SK-N-SH (cell line): ENCODE results near the gene MRPL32.

ENCODE experiments used
- EZH2phosphoT487 ChIP-seq: fragments of 200-600 bp; sonication (generic); IDR thresholded peaks from 2 replicates; pipeline ENCODE4 v1.6.1; 2017; ENCODE audit warnings: low read depth, mixed run types, mild to moderate bottlenecking, antibody characterized with exemption, moderate library complexity, borderline replicate concordance
- GABPA ChIP-seq: IDR thresholded peaks from 2 replicates; pipeline ENCODE4 v1.4.0; 2012; ENCODE audit warnings: low read depth, mild to moderate bottlenecking
- NRF1 ChIP-seq: IDR thresholded peaks from 2 replicates; pipeline ENCODE4 v1.6.1; 2012; ENCODE audit warnings: low read depth, mild to moderate bottlenecking, low read length
- POLR2AphosphoS5 ChIP-seq: IDR thresholded peaks from 2 replicates; pipeline ENCODE4 v1.6.1; 2012; ENCODE audit warnings: low read depth, low read length
- RXRA ChIP-seq: IDR thresholded peaks from 2 replicates; pipeline ENCODE4 v1.4.0; 2012; ENCODE audit warnings: low read depth, mild to moderate bottlenecking, borderline replicate concordance
- TF ChIP-seq, protein P1 (sequence below): fragments of 200-600 bp; sonication (generic); IDR thresholded peaks from 2 replicates; pipeline ENCODE4 v1.6.1; 2017; ENCODE audit warnings: antibody characterized with exemption, mild to moderate bottlenecking, moderate library complexity
- TF ChIP-seq, protein P2 (sequence below): IDR thresholded peaks from 2 replicates; pipeline ENCODE4 v1.4.0; 2012; ENCODE audit warnings: low read depth

DNA sequence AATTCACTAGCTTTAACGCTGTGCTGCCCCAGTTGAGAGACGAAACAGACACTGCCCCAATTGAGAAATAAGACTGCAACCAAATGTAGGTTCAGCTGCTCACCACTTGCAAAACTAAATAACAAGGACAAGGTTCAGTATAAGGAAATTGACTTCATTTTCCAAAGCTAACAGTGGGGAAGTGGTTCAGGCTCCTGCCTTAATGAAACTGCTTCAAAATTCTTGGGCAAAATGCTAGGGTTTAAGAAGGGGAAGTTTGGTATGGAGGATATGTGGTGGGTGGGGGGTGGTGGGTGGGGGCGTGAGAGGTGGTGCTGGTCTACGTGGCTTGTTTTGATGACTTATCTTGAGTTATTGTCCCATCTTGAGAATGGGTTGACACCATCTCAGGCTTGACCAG lies 21.8 kb downstream of the MRPL32 start:
- TF ChIP-seq, protein P1, sequence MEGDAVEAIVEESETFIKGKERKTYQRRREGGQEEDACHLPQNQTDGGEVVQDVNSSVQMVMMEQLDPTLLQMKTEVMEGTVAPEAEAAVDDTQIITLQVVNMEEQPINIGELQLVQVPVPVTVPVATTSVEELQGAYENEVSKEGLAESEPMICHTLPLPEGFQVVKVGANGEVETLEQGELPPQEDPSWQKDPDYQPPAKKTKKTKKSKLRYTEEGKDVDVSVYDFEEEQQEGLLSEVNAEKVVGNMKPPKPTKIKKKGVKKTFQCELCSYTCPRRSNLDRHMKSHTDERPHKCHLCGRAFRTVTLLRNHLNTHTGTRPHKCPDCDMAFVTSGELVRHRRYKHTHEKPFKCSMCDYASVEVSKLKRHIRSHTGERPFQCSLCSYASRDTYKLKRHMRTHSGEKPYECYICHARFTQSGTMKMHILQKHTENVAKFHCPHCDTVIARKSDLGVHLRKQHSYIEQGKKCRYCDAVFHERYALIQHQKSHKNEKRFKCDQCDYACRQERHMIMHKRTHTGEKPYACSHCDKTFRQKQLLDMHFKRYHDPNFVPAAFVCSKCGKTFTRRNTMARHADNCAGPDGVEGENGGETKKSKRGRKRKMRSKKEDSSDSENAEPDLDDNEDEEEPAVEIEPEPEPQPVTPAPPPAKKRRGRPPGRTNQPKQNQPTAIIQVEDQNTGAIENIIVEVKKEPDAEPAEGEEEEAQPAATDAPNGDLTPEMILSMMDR, result no peak
- TF ChIP-seq, protein P2, sequence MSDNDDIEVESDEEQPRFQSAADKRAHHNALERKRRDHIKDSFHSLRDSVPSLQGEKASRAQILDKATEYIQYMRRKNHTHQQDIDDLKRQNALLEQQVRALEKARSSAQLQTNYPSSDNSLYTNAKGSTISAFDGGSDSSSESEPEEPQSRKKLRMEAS, result no peak
- TF ChIP-seq POLR2AphosphoS5, result no peak
- TF ChIP-seq RXRA, result no peak
- no peak for TF ChIP-seq EZH2phosphoT487
- no peak for TF ChIP-seq NRF1
- TF ChIP-seq GABPA, result no peak
